Measurements from ENCODE around the gene GSN.

DNA sequence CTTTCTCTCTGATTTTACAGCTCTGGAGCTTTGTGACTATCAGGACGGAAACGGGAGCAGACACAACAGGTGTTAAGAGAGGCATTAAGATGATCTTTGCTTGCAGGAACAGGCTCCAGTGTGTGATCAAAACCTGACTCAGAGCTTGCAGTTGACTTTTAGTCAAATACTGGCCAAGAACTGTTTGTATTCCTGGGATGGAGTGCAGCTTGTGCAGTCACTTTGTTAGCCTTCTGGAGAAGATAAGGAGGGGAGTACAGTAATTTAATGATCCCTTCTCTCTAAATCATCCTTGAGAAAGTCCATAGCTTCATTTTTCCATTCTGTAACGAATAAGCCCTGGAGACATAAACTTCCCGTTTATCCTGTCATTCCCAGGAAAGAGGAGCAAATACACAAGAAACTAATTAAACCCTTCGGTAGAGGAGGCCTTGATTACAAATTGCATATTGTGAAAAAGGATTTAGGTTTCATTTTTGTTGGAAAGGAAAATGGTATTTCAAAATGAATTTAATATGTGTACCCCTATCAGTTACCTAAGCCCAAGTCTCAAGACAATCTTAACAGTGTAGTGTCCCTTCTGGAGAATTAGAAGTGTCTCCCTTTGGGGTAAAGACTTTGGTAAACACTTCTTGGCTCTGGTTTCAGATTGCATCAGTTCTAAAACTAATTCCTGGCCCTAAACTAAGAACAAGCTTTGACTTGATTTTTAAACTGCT, 105.2 kb downstream of the GSN start:
- TF ChIP-seq MAX (IDR thresholded peaks at IDR 0.05) (no peak), RAD21 (IDR thresholded peaks at IDR 0.05 in 1 of 2, conservative IDR thresholded peaks at IDR 0.05 in 1 of 2; ENCODE audit: low read depth in 2 of 2, low read length in 2 of 2) (no peak), TCF12 (IDR thresholded peaks at IDR 0.05; ENCODE audit: low read depth, low read length) (no peak), POLR2AphosphoS5 (IDR thresholded peaks at IDR 0.05; ENCODE audit: low read depth, low read length) (no peak), EGR1 (IDR thresholded peaks at IDR 0.05; ENCODE audit: borderline replicate concordance, low read depth, low read length) (no peak)
- TF ChIP-seq, protein P1, sequence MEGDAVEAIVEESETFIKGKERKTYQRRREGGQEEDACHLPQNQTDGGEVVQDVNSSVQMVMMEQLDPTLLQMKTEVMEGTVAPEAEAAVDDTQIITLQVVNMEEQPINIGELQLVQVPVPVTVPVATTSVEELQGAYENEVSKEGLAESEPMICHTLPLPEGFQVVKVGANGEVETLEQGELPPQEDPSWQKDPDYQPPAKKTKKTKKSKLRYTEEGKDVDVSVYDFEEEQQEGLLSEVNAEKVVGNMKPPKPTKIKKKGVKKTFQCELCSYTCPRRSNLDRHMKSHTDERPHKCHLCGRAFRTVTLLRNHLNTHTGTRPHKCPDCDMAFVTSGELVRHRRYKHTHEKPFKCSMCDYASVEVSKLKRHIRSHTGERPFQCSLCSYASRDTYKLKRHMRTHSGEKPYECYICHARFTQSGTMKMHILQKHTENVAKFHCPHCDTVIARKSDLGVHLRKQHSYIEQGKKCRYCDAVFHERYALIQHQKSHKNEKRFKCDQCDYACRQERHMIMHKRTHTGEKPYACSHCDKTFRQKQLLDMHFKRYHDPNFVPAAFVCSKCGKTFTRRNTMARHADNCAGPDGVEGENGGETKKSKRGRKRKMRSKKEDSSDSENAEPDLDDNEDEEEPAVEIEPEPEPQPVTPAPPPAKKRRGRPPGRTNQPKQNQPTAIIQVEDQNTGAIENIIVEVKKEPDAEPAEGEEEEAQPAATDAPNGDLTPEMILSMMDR (IDR thresholded peaks at IDR 0.05; ENCODE audit: control extremely low read depth in 1 of 3, insufficient read depth in 1 of 3, low read depth in 1 of 3, low read length in 3 of 3) = no peak
- TF ChIP-seq, protein P2, sequence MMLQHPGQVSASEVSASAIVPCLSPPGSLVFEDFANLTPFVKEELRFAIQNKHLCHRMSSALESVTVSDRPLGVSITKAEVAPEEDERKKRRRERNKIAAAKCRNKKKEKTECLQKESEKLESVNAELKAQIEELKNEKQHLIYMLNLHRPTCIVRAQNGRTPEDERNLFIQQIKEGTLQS (IDR thresholded peaks at IDR 0.05; ENCODE audit: insufficient read depth, low read depth, low read length) = no peak

Data from H1 (cell line).